Effector memory CD8-positive, alpha-beta T cell (primary cell): Measurements from ENCODE around the gene PRDX1.

Experiments
- ATAC-seq: fragments of 150-1000 bp; cut with Tn5 transposase; replicated peaks from 2 replicates; pipeline ENCODE4 v1.10.0; 2021; ENCODE audit warnings: mild to moderate bottlenecking, moderate library complexity
- DNase-seq, 3 experiments: peaks; one replicate each; pipeline ENCODE4 v3.0.0; 2021
- H3K27ac Mint-ChIP-seq, 2 donors: one replicate each; pipeline ENCODE4 v1.8.0; 2022; ENCODE audit warnings: mild to moderate bottlenecking in 2 of 2, mixed read lengths in 2 of 2, moderate library complexity in 2 of 2
- H3K27me3 Mint-ChIP-seq, 2 donors: one replicate each; pipeline ENCODE4 v1.8.0; 2022; ENCODE audit warnings: mixed read lengths in 2 of 2
- H3K36me3 Mint-ChIP-seq: one replicate; pipeline ENCODE4 v1.8.0; 2022; ENCODE audit warnings: mild to moderate bottlenecking, moderate library complexity, mixed read lengths; ENCODE audit not compliant: insufficient read depth
- H3K4me1 Mint-ChIP-seq, 2 donors: one replicate each; pipeline ENCODE4 v1.8.0; 2022; ENCODE audit warnings: low read depth in 2 of 2, mixed read lengths in 2 of 2
- H3K4me3 Mint-ChIP-seq, 2 donors: one replicate each; pipeline ENCODE4 v1.8.0; 2022; ENCODE audit warnings: mild to moderate bottlenecking in 2 of 2, mixed read lengths in 2 of 2, moderate library complexity in 2 of 2
- H3K9me3 Mint-ChIP-seq, 2 donors: one replicate each; pipeline ENCODE4 v1.8.0; 2022; ENCODE audit warnings: mixed read lengths in 2 of 2

PRDX1 gene

DNA sequence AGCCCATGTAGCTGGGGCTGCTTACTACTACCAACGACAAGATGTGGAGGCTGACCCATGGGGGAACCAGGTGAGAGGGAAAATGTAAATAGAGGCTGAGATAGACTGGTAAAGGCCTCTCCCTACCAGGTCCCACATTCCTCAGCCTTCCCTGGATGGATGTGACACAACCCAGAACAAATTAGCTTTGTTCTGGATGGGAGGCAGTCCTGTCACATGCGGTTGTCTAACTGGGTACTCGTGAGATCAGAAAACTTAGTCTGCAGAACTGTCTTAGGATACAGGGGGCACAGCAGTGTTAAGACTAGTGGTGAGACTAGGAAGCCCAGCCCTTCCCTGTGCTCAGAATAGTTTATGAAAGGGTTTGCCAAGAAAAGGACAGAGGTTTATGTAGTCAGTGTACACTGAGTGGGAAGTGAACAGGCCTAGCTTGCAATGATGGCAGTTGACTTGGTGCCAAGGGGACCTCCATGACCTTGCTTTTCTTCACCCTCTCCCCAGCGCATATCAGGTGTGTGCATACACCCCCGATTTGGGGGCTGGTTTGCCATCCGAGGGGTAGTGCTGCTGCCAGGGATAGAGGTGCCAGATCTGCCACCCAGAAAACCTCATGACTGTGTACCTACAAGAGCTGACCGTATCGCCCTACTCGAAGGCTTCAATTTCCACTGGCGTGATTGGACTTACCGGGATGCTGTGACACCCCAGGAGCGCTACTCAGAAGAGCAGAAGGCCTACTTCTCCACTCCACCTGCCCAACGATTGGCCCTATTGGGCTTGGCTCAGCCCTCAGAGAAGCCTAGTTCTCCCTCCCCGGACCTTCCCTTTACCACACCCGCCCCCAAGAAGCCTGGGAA, 13.2 kb downstream of the PRDX1 start:
- no peak for ATAC-seq

DNA sequence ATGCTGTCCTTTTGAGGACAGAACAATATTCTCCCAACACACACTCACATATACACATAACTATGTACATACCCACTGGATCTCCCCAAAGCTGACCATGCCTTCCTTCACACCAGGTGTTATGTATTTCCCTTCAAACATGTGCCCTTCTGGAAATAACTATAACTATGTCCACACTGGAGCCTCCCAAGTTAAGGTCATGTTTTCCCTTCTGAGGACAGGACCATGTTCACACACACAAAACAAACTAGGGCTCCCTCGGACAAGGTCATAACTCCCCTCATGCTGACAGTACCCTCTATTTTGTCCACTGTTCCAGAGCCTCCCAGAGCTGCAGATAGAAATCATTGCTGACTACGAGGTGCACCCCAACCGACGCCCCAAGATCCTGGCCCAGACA, 13.8 kb downstream of the PRDX1 start:
- Mint-ChIP-seq H3K4me1 (peaks cover 0 to 2% of the 10 kb centered on the region in 2 donors), H3K36me3 (peaks cover 40% of the 10 kb centered on the region), H3K27ac (peak overlapping the region; percentile 27 to 44), H3K27me3 (no peaks in the 10 kb centered on the region), H3K4me3 (no peak overlapping the region), H3K9me3 (no peaks in the 10 kb centered on the region)
- ATAC-seq (no peak), DNase-seq (no peak)

More for the DNA sequence above, 13.2 kb downstream of the PRDX1 start:
- Mint-ChIP-seq H3K27me3 (no peaks in the 10 kb centered on the region), H3K4me3 (no peak overlapping the region), H3K9me3 (no peaks in the 10 kb centered on the region), H3K36me3 (peaks cover 41% of the 10 kb centered on the region), H3K27ac (peak overlapping the region; percentile 27 to 44), H3K4me1 (peaks cover 0 to 2% of the 10 kb centered on the region in 2 donors)
- no peak for DNase-seq

DNA sequence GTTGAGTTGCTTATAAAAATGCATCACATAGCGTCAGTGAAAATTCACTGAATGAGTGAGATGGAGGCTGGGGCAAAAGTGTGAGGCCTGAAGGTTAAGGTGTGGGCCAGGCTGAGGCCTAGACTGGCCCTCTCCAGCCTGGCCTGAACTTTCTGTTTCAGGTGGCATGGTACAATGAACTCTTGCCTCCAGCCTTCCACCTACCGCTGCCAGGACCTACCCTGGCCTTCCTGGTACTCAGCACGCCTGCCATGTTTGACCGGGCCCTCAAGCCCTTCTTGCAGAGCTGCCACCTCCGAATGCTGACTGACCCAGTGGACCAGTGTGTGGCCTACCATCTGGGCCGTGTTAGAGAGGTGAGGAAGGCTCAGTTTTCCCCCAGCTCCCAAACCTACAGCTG, 14.5 kb downstream of the PRDX1 start:
- H3K9me3 Mint-ChIP-seq: no peaks in the 10 kb centered on the region
- H3K4me1 Mint-ChIP-seq: no peaks in the 10 kb centered on the region
- DNase-seq: no peak
- H3K27me3 Mint-ChIP-seq: no peaks in the 10 kb centered on the region
- H3K4me3 Mint-ChIP-seq: no peak overlapping the region
- peak overlapping the region in 1 of 2 donors; percentile 27 for H3K27ac Mint-ChIP-seq
- H3K36me3 Mint-ChIP-seq: peaks cover 35% of the 10 kb centered on the region
- ATAC-seq: no peak

DNA sequence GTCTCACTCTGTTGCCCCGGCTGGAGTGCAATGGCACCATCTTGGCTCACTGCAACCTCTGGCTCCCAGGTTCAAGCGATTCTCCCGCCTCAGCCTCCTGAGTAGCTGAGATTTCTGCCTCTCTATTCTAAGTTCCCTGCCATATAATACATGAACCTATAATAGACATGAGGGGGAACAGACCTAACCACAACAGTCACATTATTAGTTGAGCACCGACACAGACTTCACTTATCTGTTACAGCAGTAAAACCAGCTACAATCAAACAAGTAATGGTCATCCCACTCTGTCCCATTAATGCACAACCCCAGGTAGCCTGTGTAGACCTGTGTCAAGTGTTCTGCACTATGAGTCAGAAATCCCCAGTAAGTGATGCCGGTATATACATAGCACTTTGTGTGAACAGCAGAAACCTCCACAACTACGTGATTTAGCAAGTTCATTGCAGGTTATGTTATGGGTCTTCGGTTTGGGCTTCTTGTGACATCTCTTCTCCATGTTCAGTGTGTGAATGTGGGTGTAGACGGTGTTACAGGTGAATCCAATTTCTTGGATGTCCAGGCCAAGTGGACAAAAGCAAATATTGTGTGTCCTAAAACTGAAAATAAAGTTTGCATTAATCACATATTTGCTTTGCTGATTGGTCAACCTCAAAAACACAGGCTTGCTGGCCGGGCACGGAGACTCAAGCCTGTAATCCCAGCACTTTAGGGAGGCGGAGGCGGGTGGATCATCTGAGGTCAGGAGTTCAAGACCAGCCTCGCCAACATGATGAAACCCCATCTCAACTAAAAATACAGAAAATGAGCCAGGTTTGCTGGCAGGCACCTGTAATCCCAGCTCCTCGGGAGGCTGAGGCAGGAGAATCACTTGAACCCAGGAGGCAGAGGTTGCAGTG, 18.0 kb downstream of the PRDX1 start:
- Mint-ChIP-seq H3K4me3 (no peak overlapping the region), H3K4me1 (peaks cover 12 to 17% of the 10 kb centered on the region in 2 donors), H3K27me3 (no peaks in the 10 kb centered on the region), H3K36me3 (peaks cover 10% of the 10 kb centered on the region), H3K9me3 (no peaks in the 10 kb centered on the region), H3K27ac (no peak overlapping the region)
- ATAC-seq: no peak
- no peak for DNase-seq

DNA sequence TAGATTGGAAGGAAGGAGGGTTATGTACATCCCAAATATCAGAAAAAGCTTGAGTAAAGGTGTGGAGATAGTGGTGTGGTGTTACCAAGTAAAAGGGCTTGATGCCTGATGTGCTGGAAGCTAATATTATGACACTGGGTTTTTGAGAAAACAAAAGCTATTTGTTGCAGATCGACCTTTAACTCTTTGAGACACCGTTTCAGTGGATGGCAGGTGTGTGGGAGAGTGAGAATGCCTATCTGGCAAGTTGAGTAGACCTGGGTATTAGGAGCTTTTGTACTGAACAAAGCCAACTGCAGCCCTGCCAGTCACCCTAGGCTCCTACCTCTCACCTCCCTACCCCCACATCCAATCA, 20.2 kb downstream of the PRDX1 start:
- peaks cover 13 to 19% of the 10 kb centered on the region in 2 donors for H3K4me1 Mint-ChIP-seq
- H3K27ac Mint-ChIP-seq: no peak overlapping the region
- peak overlapping the region in 1 of 2 donors; percentile 2 for H3K4me3 Mint-ChIP-seq
- ATAC-seq (no peak), DNase-seq (no peak)
- no peaks in the 10 kb centered on the region for H3K9me3 Mint-ChIP-seq
- peaks cover 5% of the 10 kb centered on the region for H3K36me3 Mint-ChIP-seq
- H3K27me3 Mint-ChIP-seq: no peaks in the 10 kb centered on the region

DNA sequence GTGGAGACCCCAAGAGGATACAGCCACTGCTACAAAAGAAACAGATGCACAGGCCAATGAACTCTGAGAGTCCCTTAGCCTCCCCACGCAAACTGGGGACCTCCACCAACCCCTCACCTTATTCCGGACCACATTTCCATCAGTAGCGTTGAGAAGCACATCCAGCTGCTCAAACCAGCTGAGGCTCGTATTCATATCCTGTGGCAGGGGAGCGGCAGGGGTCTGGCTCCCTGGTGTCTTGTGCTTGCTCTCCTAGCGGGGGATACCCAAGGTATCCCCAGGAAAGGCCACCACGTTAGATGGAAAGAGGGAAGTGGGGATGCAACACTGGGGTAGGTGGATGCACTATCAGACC, 22.3 kb downstream of the PRDX1 start:
- H3K4me1 Mint-ChIP-seq: peaks cover 13 to 19% of the 10 kb centered on the region in 2 donors
- no peak for ATAC-seq
- no peaks in the 10 kb centered on the region for H3K27me3 Mint-ChIP-seq
- no peaks in the 10 kb centered on the region for H3K9me3 Mint-ChIP-seq
- H3K36me3 Mint-ChIP-seq: peaks cover 5% of the 10 kb centered on the region
- H3K4me3 Mint-ChIP-seq: peak overlapping the region; percentile 89 to 96
- DNase-seq: no peak
- peak overlapping the region; percentile 89 to 93 for H3K27ac Mint-ChIP-seq

DNA sequence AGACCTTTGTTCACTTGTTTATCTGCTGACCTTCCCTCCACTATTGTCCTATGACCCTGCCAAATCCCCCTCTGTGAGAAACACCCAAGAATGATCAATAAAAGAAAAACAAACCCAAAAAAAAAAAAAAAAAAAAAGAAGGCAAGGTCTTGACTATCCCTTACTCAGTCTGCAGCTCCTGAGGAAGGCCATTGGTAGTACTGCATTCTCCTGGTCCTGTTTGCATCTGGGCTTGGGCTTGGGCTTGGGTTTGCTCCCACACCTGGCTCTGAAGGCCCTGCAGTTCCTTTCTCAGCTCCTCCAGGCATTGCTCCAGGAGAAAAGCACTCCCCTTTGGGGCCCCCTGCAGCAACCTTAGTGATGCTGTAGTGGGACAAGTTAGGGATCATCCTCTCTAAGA, 23.4 kb downstream of the PRDX1 start:
- Mint-ChIP-seq H3K36me3 (peaks cover 5% of the 10 kb centered on the region), H3K27me3 (no peaks in the 10 kb centered on the region), H3K9me3 (no peaks in the 10 kb centered on the region), H3K4me3 (no peak overlapping the region), H3K4me1 (peaks cover 13 to 19% of the 10 kb centered on the region in 2 donors), H3K27ac (no peak overlapping the region)
- no peak for DNase-seq
- no peak for ATAC-seq

DNA sequence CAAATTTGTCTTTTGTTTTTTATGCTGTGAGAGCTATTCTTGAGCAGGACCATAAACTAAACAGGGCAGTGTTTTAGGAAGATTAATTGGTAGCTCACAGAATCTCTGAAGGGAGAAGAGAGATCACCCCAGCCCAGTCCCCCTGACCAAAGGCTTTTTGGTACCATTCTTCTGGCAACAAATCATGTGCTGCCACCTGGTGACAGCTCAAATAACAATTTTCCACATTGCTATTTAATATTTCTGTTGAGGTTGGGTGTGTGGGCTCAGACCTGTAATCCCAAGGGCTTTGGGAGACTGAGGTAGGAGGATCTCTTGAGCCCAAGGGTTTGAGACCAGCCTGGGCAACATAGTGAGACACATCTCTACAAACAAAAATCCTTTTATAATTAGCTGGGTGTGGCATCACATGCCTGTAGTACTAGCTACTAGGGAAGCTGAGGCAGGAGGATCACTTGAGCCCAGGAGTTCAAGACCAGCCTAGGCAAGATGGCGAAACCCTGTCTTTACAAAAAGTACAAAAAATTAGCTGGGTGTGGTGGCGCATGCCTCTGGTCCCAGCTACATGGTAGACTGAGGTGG, 28.5 kb downstream of the PRDX1 start:
- no peaks in the 10 kb centered on the region for H3K36me3 Mint-ChIP-seq
- no peaks in the 10 kb centered on the region for H3K27me3 Mint-ChIP-seq
- H3K4me3 Mint-ChIP-seq: no peak overlapping the region
- no peak overlapping the region for H3K27ac Mint-ChIP-seq
- no peaks in the 10 kb centered on the region for H3K9me3 Mint-ChIP-seq
- peak; percentile 44 to 53 (median 45) for DNase-seq
- H3K4me1 Mint-ChIP-seq: peaks cover 0 to 5% of the 10 kb centered on the region in 2 donors
- ATAC-seq: no peak

DNA sequence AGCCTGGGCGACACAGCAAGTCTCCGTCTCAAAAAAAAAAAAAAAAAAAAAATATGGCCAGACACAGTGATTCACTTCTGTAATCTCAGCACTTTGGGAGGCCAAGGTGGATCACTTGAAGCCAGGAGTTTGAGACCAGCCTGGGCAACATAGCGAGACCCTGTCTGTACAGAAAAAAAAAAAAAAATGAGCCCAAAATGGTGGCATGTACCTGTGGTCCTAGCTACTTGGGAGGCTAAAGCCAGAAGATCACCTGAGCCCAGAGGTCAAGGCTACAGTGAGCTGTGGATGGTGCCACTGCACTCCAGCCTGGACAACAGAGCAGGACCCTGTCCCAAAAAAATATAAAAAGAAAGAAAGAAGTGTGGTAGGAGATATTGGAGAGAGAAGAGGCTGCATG, 29.0 kb downstream of the PRDX1 start:
- peaks cover 0 to 5% of the 10 kb centered on the region in 2 donors for H3K4me1 Mint-ChIP-seq
- ATAC-seq: no peak
- no peak for DNase-seq
- H3K36me3 Mint-ChIP-seq: peaks cover 3% of the 10 kb centered on the region
- no peaks in the 10 kb centered on the region for H3K9me3 Mint-ChIP-seq
- H3K4me3 Mint-ChIP-seq: no peak overlapping the region
- H3K27ac Mint-ChIP-seq: no peak overlapping the region
- H3K27me3 Mint-ChIP-seq: no peaks in the 10 kb centered on the region

DNA sequence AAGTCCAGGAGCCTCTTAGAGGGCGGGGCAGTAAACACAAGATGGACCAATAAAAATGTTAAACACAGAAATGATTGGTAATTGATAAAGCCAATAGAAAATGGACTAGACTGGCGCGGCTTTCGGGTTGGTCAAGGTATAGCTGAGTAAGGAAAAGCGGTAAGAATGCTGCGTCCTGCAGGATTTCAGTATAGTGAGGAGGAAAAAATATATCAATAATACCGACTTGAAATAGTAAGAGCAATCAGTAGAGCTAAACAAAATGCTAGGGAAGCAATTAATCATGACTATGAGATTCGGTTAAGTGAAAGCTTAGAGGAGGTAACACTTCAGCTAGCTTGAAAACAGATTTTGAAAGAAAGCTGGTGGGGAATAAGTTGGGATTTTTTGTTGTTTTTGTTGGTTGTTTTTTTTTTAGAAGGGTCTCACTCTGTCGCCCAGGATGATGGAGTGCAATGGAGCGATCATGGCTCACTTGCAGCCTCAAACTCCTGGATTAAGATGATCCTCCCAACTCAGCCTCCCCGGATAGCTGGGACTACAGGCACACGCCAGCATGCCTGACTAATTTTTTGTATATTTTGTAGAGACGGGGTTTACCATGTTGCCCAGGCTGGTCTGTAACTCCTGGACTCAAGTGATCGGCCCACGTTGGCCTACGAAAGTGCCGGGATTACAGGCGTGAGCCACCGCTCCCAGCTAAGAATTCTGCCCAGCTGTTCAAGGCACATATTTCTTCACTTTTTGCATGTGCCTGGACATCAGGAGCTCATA, 30.0 kb downstream of the PRDX1 start:
- no peaks in the 10 kb centered on the region for H3K27me3 Mint-ChIP-seq
- H3K9me3 Mint-ChIP-seq: no peaks in the 10 kb centered on the region
- DNase-seq: no peak
- no peak overlapping the region for H3K27ac Mint-ChIP-seq
- H3K4me1 Mint-ChIP-seq: peaks cover 0 to 5% of the 10 kb centered on the region in 2 donors
- no peak for ATAC-seq
- no peak overlapping the region for H3K4me3 Mint-ChIP-seq
- peaks cover 6% of the 10 kb centered on the region for H3K36me3 Mint-ChIP-seq

DNA sequence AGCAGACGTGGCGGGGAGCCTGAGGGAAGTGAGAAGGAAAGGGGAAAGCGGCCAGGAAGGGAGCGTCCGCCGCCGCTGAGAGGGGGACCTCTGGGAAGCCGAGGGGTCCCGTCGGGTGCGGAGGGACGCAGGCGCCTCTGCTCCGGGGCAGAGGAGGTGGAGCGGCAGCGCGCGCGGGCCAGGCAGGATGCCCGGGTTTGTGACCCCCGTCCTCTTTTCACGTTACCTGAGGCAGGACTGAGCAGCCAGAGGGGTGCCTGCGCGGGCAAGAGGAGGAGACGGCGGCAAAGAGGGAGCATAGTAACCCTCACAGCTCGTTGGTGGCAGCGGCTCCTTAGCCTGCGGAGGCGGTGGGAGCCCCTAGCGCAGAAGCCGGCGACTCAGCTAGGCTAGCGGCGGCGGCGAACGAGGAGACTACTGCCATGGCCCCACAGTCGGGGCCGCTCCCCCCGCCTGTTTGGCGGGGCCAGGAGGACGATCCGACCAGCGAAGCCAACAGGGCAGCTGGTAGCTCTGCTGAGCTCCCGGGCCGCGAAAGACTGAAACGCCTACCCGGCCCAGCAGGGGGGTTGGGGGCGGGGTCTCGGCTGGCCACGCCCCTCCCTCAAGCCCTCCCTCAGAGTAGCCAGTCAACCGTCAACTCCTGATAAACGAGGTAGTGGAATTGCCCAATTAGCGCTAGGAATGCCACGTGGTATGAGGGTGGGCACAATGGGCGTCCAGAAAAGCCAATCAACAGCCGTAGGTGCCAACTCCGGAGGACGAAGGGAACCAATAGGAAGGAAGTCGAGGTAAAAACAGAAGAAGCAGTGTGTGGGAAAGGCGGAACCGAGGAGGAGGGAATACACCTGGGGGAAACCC, 30.8 kb downstream of the PRDX1 start, which contains the start of gene TESK2:
Gene TESK2 (minus strand): TSS at position 538 of the 861 bp plus-strand sequence. CDS start 33,378 bp downstream, outside the sequence.
- no peaks in the 10 kb centered on the region for H3K9me3 Mint-ChIP-seq
- peaks cover 7% of the 10 kb centered on the region for H3K36me3 Mint-ChIP-seq
- H3K27ac Mint-ChIP-seq: no peak within 1 kb of the TSS
- no peak within 1 kb of the TSS for H3K4me3 Mint-ChIP-seq
- peak; percentile 88 for ATAC-seq
- H3K4me1 Mint-ChIP-seq: peaks cover 0 to 5% of the 10 kb centered on the region in 2 donors
- peak; percentile 94 to 96 (median 96) for DNase-seq
- no peaks in the 10 kb centered on the region for H3K27me3 Mint-ChIP-seq

DNA sequence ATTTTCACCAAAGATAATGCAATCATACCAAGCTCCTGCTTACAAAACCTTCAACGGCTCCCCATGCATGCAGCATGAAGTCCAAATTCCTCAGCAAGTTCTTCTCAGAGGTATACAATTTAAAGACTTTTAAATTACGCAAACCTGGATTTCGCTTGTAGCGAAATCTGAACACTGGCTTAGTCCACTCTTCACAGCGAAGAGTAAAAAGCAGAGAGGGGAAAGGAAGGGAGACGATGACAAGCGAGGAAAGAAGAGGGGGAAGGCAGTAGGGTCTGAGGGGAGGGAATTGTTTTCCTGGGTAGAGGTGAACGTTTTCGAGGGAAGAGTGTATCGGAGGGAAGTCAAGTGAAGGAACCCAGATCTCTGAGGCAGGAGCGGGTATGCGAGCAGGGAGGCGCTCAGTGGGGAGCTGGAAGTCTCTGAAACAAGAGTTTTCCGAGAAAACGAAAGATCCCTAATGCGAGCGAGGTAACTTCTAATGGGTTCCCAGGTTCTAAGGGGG, 31.5 kb downstream of the PRDX1 start:
- peaks cover 7% of the 10 kb centered on the region for H3K36me3 Mint-ChIP-seq
- no peak for ATAC-seq
- H3K4me3 Mint-ChIP-seq: no peak overlapping the region
- no peak overlapping the region for H3K27ac Mint-ChIP-seq
- DNase-seq: no peak
- peaks cover 0 to 5% of the 10 kb centered on the region in 2 donors for H3K4me1 Mint-ChIP-seq
- H3K9me3 Mint-ChIP-seq: no peaks in the 10 kb centered on the region
- no peaks in the 10 kb centered on the region for H3K27me3 Mint-ChIP-seq
